SH-SY5Y (cell line): Measurements from ENCODE around the gene GCLC.

Experiments used
- GATA2 ChIP-seq: IDR thresholded peaks from 2 replicates; pipeline ENCODE4 v1.6.1; 2011; ENCODE audit warnings: mild to moderate bottlenecking, low read depth, low read length
- GATA3 ChIP-seq: IDR thresholded peaks from 2 replicates; pipeline ENCODE4 v1.6.1; 2011; ENCODE audit warnings: low read depth, mild to moderate bottlenecking, low read length, moderate library complexity

GCLC gene

GRCh38 chr6:53540129-53540692, 4.7 kb downstream of the GCLC start:
- TF ChIP-seq GATA3 = no peak
- no peak for TF ChIP-seq GATA2

- TF ChIP-seq GATA3 (no peak), GATA2 (no peak)
Measured at GRCh38 chr6:53539561-53539960, 5.3 kb downstream of the GCLC start.

GRCh38 chr6:53536561-53536960, 8.3 kb downstream of the GCLC start:
- TF ChIP-seq GATA2 = no peak
- TF ChIP-seq GATA3 = no peak

GRCh38 chr6:53532942-53533341, 12.0 kb downstream of the GCLC start:
- TF ChIP-seq GATA2 (no peak), GATA3 (no peak)

GRCh38 chr6:53532061-53532797, 12.7 kb downstream of the GCLC start:
- TF ChIP-seq GATA2 = no peak
- TF ChIP-seq GATA3 = no peak

GRCh38 chr6:53530780-53531386, 14.0 kb downstream of the GCLC start:
- no peak for TF ChIP-seq GATA3
- no peak for TF ChIP-seq GATA2

- TF ChIP-seq GATA3 (no peak), GATA2 (no peak)
Measured at GRCh38 chr6:53530346-53530745, 14.6 kb downstream of the GCLC start.

GRCh38 chr6:53529324-53530036, 15.4 kb downstream of the GCLC start:
- TF ChIP-seq GATA3 (no peak), GATA2 (no peak)

GRCh38 chr6:53528107-53528506, 16.8 kb downstream of the GCLC start:
- TF ChIP-seq GATA3 (no peak), GATA2 (no peak)

- TF ChIP-seq GATA2 (no peak), GATA3 (no peak)
Measured at GRCh38 chr6:53527249-53527765, 17.6 kb downstream of the GCLC start.

GRCh38 chr6:53526000-53526399, 18.9 kb downstream of the GCLC start:
- TF ChIP-seq GATA2 = no peak
- TF ChIP-seq GATA3 = no peak

- TF ChIP-seq GATA3 = no peak
- no peak for TF ChIP-seq GATA2
Measured at GRCh38 chr6:53524455-53524815, 20.5 kb downstream of the GCLC start.

GRCh38 chr6:53523511-53524454, 21.1 kb downstream of the GCLC start:
- TF ChIP-seq GATA3 (no peak), GATA2 (0 out of 2 replicates have a peak, but pooled peaks have one; percentile 33)

- TF ChIP-seq GATA3 (no peak), GATA2 (no peak)
Measured at GRCh38 chr6:53520320-53520928, 24.5 kb downstream of the GCLC start.

GRCh38 chr6:53518862-53519261, 26.0 kb downstream of the GCLC start:
- no peak for TF ChIP-seq GATA3
- TF ChIP-seq GATA2 = no peak
